ENCODE measurements around the gene ZNF101.

Gene ZNF101

GRCh38 chr19:19721896-19722295, 53.3 kb downstream of the ZNF101 start:
- DNase-seq = no peak

DNA sequence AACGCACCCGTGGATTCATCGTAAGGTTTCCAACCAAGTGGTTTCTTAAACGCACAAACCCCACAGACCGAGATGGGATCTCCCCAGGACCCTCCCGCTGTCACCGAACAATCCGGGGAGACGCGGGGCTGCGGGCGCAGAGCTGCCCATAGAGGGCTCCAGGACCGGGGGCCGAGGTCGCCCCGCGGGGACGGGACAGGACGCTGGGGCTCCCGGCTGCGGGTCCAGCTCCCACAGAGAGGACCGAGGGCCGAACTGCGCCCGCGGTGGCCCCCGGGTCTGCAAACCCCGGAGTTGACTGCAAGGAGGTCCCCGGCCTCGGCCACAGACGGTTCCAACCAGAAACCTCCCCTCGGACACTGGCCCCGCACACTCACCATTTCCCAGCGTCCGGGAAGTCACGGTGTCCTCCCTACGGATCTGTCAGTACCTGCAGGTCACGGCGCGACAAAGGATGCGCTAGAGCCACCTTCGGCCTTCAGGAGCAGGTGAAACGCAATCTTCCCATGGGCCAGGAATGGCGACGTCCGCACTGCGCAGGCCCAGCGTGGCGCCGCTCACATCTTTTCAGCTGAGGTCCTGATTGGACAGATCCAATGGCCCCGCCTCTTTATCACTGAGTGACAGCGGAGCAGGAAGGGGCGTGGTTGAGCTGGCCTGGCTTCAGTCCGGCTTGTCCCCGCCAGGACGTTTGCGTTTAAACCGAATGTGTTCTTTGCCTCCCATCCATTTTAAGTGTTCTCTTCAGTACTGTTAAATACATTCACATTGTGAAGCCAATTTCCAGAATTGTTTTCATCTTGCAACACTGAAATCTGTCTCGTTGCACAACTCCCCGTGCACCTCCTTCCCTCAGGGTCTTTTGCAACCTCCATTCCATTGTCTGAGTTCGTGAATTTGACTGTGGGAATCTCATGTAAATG, 64.2 kb downstream of the ZNF101 start, which contains the start of gene ZNF14:
Gene ZNF14, minus strand, starts transcription at position 534 of the 923 bp plus-strand sequence. Its CDS starts 154 bp downstream, at position 380.
- peak; percentile 99 for DNase-seq
